HL-60 (cell line): ENCODE data around the gene FSTL4.

ENCODE experiments used
- GABPA ChIP-seq: IDR thresholded peaks from 2 replicates; pipeline ENCODE4 v1.6.1; 2012; ENCODE audit warnings: low read depth
- POLR2AphosphoS5 ChIP-seq: IDR thresholded peaks from 2 replicates; pipeline ENCODE4 v1.6.1; 2012; ENCODE audit warnings: low read depth
- REST ChIP-seq: IDR thresholded peaks from 2 replicates; pipeline ENCODE4 v1.6.1; 2012; ENCODE audit warnings: low read depth; ENCODE audit not compliant: insufficient replicate concordance
- TF ChIP-seq, protein P1 (sequence below): IDR thresholded peaks from one replicate; pipeline ENCODE4 v1.5.1; 2011; ENCODE audit warnings: low read length, control low read depth, inconsistent platforms; ENCODE audit not compliant: insufficient read depth

DNA sequence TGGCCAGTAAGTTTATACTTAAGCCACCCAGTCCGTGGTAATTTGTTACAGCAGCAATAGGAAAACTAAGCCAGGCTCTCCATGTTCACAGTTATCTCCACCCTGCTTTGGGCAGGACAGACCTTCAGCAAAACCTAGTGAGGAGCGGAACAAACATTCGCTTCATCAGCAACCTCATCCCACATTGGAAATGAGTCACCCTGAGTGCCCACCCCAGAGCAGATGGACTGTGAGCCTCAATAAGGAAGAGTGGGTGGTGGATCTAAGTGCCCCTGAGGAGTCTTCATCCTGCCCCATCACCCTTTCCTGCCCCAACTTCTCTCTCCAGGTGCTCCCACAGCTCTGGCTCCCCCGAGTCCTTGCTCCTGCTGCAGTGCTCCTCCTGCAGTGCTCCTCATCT, 78.8 kb downstream of the FSTL4 start:
- TF ChIP-seq POLR2AphosphoS5: no peak
- TF ChIP-seq, protein P1, sequence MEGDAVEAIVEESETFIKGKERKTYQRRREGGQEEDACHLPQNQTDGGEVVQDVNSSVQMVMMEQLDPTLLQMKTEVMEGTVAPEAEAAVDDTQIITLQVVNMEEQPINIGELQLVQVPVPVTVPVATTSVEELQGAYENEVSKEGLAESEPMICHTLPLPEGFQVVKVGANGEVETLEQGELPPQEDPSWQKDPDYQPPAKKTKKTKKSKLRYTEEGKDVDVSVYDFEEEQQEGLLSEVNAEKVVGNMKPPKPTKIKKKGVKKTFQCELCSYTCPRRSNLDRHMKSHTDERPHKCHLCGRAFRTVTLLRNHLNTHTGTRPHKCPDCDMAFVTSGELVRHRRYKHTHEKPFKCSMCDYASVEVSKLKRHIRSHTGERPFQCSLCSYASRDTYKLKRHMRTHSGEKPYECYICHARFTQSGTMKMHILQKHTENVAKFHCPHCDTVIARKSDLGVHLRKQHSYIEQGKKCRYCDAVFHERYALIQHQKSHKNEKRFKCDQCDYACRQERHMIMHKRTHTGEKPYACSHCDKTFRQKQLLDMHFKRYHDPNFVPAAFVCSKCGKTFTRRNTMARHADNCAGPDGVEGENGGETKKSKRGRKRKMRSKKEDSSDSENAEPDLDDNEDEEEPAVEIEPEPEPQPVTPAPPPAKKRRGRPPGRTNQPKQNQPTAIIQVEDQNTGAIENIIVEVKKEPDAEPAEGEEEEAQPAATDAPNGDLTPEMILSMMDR: no peak
- TF ChIP-seq REST: no peak
- no peak for TF ChIP-seq GABPA
